HG02678 (cell line): ENCODE data around the gene C11orf71.

Experiments
- ATAC-seq: cut with Tn5 transposase; IDR thresholded peaks from one replicate; pipeline ENCODE4 v1.9.1; 2021; ENCODE audit warnings: mild to moderate bottlenecking, moderate library complexity; ENCODE audit not compliant: unreplicated experiment

The C11orf71 gene

DNA sequence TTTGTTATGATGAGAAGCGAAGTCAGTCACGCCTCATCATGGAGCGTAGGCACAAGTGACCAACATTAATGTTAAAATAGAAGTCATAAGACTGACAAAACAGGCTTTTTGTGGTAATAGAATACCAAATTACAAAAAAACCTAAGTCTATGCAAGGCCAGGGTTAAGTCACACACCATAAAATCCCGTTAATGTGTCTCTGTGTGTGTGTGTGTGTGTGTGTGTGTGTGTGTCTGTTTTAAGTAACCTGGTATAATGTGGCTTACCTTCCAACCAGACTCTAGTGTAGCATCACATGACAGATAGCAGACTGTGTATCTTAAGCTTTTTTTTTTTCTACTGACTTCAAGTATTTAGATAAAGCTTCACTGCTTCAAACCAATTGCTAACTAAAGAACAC lies 38.0 kb downstream of the C11orf71 start:
- ATAC-seq: no peak

DNA sequence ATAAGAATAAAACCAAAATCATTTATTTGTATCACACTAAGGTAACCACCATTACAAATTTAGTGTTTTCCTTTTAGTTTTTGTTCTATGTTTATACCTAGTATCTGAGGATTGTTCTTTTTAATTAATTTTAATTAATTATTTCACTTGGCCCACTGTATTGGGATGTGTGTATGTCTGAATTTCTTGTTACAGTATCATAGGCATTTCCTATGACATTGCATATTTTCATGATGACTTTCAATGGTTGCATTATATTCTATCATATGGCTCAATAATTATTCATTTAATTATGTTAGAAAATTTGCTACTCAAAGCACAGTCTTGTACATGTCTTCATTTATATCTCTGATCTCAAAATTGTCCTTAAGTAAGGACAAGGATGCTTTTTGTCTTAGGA lies 41.0 kb downstream of the C11orf71 start:
- ATAC-seq: no peak

DNA sequence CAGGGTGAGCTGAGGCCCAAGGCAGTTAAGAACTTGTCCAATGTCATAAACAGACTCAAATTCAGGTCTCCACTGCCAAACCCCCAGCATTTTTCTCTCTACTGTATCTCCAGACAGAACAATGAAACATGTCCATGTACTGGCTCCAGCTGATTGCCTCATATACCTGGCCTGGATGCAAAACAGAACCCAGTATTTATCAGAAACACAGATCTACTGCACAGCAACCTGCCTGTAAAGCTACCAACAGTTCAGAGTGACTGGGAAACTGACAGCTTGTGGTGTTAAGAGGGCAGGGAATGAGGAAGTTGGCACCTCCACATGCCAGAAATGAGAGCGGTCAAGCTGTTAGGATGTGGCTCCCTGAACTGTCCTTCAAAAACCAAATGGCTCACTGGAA lies 41.6 kb downstream of the C11orf71 start:
- no peak for ATAC-seq

DNA sequence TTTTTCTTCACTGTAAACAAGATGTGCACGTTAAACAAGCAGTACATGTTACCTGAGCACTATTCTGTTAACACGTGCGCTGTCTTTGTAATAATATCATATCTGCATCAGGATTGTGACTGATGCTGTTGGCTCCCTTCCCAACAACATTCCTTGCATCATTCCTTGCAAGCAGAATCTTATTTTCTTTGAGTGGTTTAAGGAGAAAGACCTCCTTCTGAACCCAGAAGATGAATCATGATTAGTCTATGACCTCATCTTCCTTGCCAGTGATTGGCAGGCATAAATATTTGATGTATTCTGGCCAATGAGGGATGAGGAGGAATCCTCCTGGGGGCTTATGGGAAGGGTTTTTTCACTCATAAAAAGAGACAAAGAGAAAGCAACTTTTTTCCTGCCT lies 46.2 kb downstream of the C11orf71 start:
- ATAC-seq: no peak

DNA sequence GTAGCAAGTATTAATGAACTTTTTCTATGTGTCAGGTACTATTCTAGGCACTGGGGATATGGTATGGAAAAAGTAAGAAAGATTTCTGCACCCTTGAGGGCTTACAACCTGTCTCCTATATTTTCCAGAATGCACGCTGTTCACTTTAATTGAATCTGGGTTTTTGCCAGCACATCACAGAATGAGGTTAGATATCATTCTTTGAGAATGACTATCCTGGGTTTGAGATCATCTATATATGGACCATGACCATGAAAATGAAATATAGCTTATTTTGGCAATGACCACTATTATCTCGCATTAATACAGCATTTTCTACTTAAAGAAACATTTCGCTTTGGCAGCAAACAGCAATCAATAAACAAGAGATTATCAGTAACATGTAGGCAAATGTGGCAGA lies 46.9 kb downstream of the C11orf71 start:
- no peak for ATAC-seq

DNA sequence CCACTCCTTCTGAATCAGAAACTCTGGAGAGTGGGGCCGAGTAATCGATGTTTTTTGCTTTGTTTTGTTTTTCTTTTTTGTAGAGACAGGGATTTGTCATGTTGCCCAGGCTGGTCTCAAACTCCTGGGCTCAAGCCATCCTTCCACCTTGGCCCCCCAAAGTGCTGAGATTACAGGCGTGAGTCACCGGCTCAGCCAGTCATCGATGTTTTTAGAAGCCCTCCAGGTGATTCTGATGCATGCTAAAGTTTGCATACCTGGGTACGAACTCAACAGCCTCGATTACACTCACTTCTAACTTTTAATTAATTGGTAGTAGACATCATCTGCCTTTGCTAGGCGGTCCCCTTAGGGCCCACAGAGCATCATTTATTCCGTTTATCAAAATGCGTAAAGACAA lies 50.3 kb downstream of the C11orf71 start:
- no peak for ATAC-seq
